8988T (cell line): ENCODE results near the gene DAP.
"Not testable (repeated sequence)": the region's sequence is repeated elsewhere in the genome, so short reads cannot be mapped to it uniquely, and the experiment has no call there.

Experiments
- DNase-seq: peaks from one replicate; pipeline ENCODE4 v3.0.0; 2011

The DAP gene, protein sequence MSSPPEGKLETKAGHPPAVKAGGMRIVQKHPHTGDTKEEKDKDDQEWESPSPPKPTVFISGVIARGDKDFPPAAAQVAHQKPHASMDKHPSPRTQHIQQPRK

DNA sequence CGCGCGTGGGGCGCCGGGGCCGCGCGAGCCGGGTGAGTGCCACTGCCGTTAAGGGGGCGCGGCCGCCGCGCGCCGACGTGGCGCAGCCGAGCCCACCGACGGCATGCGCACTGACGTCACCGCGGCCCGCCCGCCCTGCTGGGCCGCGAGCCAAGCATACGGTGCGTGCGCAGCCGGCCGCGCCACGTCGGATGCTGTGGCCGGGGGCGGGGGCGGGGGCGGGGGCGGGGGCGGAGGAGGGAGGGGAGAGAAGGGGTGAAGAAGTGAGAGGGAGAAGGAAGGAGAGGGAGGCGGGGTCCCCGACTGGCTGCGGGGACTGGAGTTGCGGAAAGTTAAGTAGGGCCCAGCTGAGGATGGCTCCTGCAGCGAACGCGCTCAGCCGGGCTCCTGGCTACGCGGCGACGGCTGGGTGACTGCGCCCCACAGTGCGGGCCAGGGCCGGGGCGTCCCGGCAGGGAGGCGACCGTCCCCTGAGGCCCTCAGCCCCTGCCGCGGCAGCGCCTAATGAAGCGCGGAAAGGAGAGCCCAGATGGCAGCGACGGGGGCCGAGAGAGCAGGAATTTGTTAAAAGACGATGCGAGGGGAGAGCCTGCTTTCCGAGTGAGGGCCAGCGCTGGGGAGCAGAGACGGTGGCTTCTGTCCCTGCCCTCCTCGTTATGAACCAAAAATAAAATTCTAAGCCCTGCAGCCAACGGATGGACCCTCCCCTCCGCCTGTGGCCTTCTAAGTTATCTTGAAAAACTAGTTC lies at the start of gene DAP:
Gene DAP, minus strand, starts transcription at position 50 of the 748 bp plus-strand sequence. CDS start 166 bp downstream, outside the sequence.
- peak; percentile 93 for DNase-seq

GRCh38 chr5:10808347-10809226 lies 47.6 kb upstream of the DAP start:
- DNase-seq = no peak

DNA sequence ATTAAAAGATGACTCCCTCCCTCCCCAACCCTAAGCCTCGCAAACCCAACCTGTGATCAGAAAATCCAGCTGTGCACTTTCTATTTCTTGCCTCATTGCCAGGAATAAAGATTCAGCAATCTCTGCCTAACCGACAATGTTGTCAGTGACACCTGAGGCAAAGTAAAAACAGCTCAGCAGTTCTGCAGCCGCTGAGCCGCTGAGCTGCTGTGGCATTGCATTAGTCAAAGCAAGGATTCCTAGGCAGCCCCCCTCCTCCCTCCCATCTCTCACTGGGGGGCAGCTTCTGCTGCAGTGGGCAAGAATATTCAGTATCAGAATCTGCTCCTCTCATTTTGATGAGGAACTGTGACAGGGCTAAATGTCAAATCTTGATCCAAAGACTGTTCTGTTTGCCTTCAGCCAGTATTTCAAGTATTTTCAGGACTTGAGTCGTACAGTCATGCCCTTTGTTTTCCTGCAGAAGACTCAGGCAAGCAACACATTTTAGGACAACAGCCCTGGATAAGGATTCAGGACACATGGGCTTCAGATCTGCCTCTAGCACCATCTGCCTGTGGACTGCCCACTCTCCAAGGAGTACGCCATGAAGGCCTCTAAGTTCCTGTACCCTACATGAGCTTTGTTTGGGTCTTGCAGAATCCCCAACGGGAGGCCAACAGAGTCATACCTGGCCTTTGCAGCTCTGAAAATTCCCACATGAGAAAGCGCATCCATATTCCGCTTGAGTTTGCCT lies 41.1 kb upstream of the DAP start:
- DNase-seq = no peak

- no peak for DNase-seq
Observed at GRCh38 chr5:10800852-10801251, 39.8 kb upstream of the DAP start.

- no peak for DNase-seq
Observed at GRCh38 chr5:10797261-10797660, 36.2 kb upstream of the DAP start.

- DNase-seq = no peak
Observed at GRCh38 chr5:10793785-10794184, 32.8 kb upstream of the DAP start.

GRCh38 chr5:10792336-10792735 lies 31.3 kb upstream of the DAP start:
- DNase-seq = no peak

DNA sequence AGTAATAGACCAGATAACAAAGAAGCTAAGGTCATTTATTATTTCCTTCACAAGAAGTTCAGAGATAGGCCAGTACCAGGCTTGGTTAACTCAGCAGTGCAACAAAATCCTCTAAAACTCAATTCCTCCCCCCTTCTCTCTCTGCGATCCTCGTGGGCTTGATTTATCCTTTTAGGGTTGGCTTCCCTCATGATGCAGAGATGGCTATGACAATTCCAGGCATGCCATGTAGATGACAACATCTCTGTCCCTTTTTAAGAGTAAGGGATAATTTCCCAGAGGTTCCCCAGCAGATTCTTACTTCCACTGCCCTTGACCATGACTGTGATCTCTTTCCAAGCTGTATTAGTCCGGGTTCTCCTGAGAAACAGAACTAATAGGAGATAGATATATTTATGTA lies 28.7 kb upstream of the DAP start:
- no peak for DNase-seq

DNA sequence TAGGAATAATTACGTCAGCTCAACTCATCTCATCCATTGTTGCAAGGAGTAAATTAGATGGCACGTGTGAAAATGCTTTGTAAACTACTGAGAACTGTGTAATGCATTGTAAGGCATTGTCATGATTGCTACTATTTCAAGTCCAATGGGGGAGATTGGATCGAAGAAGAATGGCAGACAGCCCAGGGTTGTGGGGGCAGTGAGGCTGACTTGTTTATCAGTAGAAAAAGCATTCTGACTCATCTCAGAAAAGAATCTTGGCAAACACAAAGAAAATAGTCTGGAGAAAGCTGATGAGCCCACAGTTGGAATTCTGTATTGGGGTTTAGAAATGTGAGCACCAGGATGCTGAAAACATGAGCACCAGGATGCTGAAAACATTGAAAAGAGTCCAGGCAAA lies 28.0 kb upstream of the DAP start:
- no peak for DNase-seq

DNA sequence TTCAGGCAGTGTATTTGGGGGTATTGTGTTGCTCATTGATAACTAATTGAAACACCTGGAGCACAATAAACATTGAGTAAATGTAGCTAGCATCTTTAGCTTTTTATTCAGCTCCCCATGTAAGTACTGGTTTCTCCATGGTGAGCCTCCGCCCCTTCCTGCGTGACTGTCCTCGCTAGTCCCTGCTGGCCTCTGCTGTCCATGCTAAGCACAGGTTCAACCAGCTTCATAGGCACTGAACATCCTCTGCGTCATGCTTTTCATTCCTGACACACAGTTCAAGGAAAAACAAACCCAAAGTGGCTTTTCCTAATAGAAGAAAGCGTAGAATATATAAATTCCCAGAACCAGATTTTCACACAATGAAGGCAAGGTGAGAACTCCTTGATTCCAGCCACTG lies 27.3 kb upstream of the DAP start:
- no peak for DNase-seq

GRCh38 chr5:10786835-10787234 lies 25.8 kb upstream of the DAP start:
- no peak for DNase-seq

GRCh38 chr5:10780208-10780607 lies 19.2 kb upstream of the DAP start:
- DNase-seq = not testable (repeated sequence)

DNA sequence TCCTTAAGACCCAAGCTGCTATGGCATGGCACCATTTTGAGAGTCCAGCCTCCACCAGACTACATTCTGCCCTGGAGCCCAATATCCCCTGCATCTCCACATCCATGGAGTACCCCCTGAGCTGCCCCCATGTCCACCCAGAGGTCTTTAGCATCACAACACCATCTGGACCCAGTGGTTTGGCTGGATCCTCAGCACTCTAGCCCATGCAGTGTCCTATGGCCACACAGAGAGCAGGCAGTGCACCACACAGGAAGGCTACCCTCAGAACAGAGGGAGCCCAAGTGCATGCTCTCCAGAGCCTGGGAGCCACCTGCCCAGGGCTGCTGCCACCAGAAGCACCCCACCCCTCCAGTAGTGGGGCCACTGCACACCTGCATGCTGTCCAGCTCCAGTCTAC lies 18.6 kb upstream of the DAP start:
- DNase-seq = no peak

DNA sequence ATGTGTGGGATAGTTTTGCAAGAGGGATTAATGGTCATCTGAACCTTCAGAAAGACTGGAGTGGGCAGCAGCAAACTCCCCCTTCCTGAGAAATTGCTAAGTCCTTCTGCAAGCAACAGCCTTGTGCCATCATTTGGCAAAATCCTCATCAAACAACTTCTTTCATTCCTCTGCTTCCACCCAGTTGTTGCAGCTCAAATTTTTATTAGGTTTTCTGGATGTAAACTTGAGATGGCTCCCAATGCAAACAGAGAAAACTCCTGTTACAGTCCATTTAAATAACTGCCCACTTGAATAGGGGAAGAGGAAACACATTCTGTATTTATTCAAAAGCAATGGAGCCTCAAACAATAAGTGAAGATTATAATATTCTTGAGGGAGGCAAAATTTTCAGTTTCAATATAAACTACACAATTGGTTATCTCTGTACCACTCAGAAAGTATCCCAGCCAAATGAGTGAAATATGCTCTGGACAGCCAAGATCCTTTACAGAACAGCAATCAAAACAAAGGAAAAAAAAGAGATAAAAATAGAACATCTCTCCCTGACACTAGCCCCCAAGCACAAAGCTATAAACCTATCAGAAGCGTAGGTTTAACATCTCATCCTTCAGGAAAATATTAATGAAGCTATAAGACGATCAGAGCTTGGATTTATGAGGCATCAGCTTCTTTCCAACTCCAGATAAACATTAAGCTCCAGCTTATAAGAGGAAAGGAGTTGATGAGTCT lies 17.3 kb upstream of the DAP start:
- DNase-seq = no peak

DNA sequence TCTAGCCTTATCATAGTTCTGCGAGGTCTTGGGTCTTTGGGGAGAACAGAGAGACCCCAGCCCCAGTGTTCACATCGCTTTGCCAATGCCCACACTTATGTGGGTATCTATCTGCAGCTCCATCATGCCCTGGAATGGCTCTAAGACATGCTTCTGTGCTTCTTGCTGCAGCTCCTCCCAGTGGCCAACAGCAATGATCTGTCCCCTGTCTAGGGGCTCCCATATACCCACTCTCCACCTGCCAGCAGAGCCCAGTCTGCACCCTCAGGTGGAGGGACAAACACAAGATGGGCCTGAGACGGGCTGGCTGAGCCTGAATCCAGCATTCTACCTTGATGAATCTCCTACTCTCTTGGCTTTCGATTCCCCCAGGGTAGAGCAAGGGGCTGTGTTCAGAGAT lies 14.6 kb upstream of the DAP start:
- no peak for DNase-seq

DNA sequence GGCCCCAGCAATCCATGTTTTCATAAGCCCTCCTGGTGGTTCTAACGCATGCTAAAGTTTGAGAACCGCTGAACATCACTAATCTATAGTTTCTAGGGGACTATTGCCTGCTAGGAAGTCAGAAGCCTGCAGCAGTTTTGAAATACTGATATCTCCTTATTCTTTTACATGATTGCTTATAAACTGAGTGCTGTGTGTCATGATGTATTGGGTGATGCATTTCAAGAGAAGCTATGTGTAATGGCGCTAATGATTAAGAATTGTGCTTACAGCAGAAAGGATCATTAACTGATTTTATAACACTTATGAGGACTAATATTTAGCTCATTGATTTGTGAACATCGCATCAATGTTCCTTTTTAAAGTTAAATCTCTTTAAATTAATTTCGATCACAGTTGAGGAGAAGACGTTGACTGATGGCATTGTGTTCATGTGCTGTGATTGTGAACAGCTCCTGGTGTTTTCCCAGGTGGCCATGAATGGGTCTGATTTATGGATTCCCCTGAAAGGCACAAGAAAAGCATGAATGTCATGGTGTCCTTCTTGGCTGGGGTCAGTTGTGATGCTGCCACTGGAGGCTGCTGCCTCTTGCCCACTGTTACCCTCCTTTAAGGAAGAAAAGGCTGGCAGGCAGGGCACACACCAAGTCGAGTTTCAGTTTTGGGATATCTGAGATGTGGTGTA lies 12.0 kb upstream of the DAP start:
- DNase-seq = no peak

DNA sequence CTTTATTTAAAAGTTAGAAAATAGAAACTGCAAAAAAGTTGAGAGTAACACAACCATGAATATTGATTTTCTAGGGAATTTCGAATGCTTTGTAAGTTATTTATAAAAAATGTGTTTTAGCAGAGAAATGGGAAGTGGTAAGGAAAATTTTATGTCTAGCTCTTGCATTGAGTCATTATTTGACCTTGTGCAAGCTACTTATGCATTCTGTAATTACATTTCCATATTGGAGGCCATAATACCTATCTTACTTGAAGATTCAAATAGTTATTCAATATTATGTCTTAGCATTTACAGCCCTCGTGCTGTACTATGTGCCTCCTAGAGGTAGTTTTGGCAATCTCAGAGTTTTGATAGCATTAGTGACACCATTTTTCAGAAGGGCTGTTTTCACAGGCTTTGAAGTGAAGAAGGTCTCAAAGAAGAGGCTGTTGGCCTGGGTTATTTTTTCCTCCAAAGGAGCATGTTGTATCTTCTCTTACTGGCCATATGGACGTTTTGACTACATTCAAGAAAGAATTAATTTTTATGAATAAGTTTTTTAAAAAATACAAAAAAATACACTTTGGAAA lies 7.4 kb upstream of the DAP start:
- DNase-seq = no peak

- DNase-seq = no peak
Observed at GRCh38 chr5:10762776-10763500, 1.9 kb upstream of the DAP start.

DNA sequence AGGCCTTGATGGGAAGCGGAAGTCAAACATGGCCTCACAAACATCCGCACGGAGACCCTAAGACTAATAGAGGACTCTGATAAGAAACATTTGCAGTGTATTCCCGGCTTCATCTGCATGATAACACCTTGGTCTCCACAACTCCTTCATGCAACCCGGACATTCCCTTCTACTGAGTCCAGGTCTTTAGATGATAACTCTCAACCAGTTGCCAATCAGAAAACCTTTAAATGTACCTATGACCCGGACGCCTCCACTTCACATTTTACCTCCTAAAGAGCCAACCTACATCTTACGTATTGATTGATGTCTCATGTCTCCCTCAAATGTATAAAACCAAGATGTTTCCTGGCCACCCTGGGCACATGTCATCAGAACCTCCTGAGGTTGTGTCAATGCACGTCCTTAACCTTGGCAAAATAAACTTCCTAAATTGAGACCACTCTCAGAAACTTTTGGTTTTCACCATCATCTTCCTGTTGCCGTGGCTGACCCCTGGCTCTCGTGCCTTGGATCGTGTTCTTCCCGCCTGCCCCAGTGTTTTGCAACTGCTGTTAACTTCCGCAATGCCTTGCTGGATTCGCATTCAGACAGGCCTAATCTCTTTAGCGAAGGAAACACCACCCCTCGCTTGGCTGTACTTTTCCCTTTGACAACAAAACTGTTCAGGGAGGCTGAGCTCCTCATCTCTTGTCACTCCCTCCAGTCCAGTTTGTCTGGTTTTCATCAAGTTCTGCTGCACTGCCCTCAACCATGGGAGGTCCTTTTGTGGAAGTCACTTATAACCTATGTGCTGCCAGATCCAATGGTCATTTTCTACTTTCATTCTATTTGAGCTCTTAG lies 1.1 kb upstream of the DAP start:
- no peak for DNase-seq

- no peak for DNase-seq
Observed at GRCh38 chr5:10760921-10761184, 181 bp downstream of the DAP start.
